ENCODE results near the gene TRPM2.

TRPM2 gene

GRCh38 chr21:44456915-44457736, 103.7 kb downstream of the TRPM2 start:
- H3K9me3 ChIP-seq (ENCODE audit: control insufficient read depth, low read depth, low read length), result no peaks in the 10 kb centered on the region
- no peak overlapping the region for H3K9ac ChIP-seq (ENCODE audit: low read length)
- H3K27ac ChIP-seq (ENCODE audit: low read length), result no peak overlapping the region
- no peaks in the 10 kb centered on the region for H3K4me1 ChIP-seq (ENCODE audit: control insufficient read depth, low read depth, low read length)
- no peak overlapping the region for H3K4me3 ChIP-seq (ENCODE audit: low read length)
- H3K27me3 ChIP-seq (ENCODE audit: control insufficient read depth, insufficient read depth, low read length), result peaks cover 6% of the 10 kb centered on the region
- no peaks in the 10 kb centered on the region for H3K36me3 ChIP-seq (ENCODE audit: control insufficient read depth, low read depth, low read length)

GRCh38 chr21:44458971-44459711, 105.7 kb downstream of the TRPM2 start:
- no peaks in the 10 kb centered on the region for H3K9me3 ChIP-seq (ENCODE audit: control insufficient read depth, low read depth, low read length)
- H3K27me3 ChIP-seq (ENCODE audit: control insufficient read depth, insufficient read depth, low read length), result peaks cover 6% of the 10 kb centered on the region
- no peaks in the 10 kb centered on the region for H3K4me1 ChIP-seq (ENCODE audit: control insufficient read depth, low read depth, low read length)
- no peaks in the 10 kb centered on the region for H3K36me3 ChIP-seq (ENCODE audit: control insufficient read depth, low read depth, low read length)
- H3K27ac ChIP-seq (ENCODE audit: low read length), result no peak overlapping the region
- H3K9ac ChIP-seq (ENCODE audit: low read length), result no peak overlapping the region
- no peak overlapping the region for H3K4me3 ChIP-seq (ENCODE audit: low read length)

- Histone ChIP-seq H3K27ac (ENCODE audit: low read length) (no peak overlapping the region), H3K4me1 (ENCODE audit: control insufficient read depth, low read depth, low read length) (no peaks in the 10 kb centered on the region), H3K9ac (ENCODE audit: low read length) (no peak overlapping the region), H3K9me3 (ENCODE audit: control insufficient read depth, low read depth, low read length) (no peaks in the 10 kb centered on the region), H3K27me3 (ENCODE audit: control insufficient read depth, insufficient read depth, low read length) (peaks cover 6% of the 10 kb centered on the region), H3K4me3 (ENCODE audit: low read length) (no peak overlapping the region), H3K36me3 (ENCODE audit: control insufficient read depth, low read depth, low read length) (no peaks in the 10 kb centered on the region)
Observed at GRCh38 chr21:44459712-44460440, 106.5 kb downstream of the TRPM2 start.

GRCh38 chr21:44460441-44460755, 107.0 kb downstream of the TRPM2 start:
- H3K36me3 ChIP-seq (ENCODE audit: control insufficient read depth, low read depth, low read length), result no peaks in the 10 kb centered on the region
- H3K27me3 ChIP-seq (ENCODE audit: control insufficient read depth, insufficient read depth, low read length), result peaks cover 6% of the 10 kb centered on the region
- H3K9me3 ChIP-seq (ENCODE audit: control insufficient read depth, low read depth, low read length), result no peaks in the 10 kb centered on the region
- H3K27ac ChIP-seq (ENCODE audit: low read length), result no peak overlapping the region
- H3K9ac ChIP-seq (ENCODE audit: low read length), result no peak overlapping the region
- H3K4me3 ChIP-seq (ENCODE audit: low read length), result no peak overlapping the region
- H3K4me1 ChIP-seq (ENCODE audit: control insufficient read depth, low read depth, low read length), result no peaks in the 10 kb centered on the region

GRCh38 chr21:44461005-44461404, 107.6 kb downstream of the TRPM2 start:
- Histone ChIP-seq H3K4me1 (ENCODE audit: control insufficient read depth, low read depth, low read length) (no peaks in the 10 kb centered on the region), H3K9me3 (ENCODE audit: control insufficient read depth, low read depth, low read length) (no peaks in the 10 kb centered on the region), H3K4me3 (ENCODE audit: low read length) (no peak overlapping the region), H3K27ac (ENCODE audit: low read length) (no peak overlapping the region), H3K27me3 (ENCODE audit: control insufficient read depth, insufficient read depth, low read length) (peaks cover 4% of the 10 kb centered on the region), H3K9ac (ENCODE audit: low read length) (no peak overlapping the region), H3K36me3 (ENCODE audit: control insufficient read depth, low read depth, low read length) (no peaks in the 10 kb centered on the region)

GRCh38 chr21:44461464-44462001, 108.1 kb downstream of the TRPM2 start:
- H3K4me1 ChIP-seq (ENCODE audit: control insufficient read depth, low read depth, low read length), result no peaks in the 10 kb centered on the region

GRCh38 chr21:44462086-44462833, 108.8 kb downstream of the TRPM2 start:
- H3K36me3 ChIP-seq (ENCODE audit: control insufficient read depth, low read depth, low read length), result no peaks in the 10 kb centered on the region
- no peak overlapping the region for H3K27ac ChIP-seq (ENCODE audit: low read length)
- no peaks in the 10 kb centered on the region for H3K4me1 ChIP-seq (ENCODE audit: control insufficient read depth, low read depth, low read length)
- H3K9ac ChIP-seq (ENCODE audit: low read length), result no peak overlapping the region
- H3K9me3 ChIP-seq (ENCODE audit: control insufficient read depth, low read depth, low read length), result no peaks in the 10 kb centered on the region
- H3K27me3 ChIP-seq (ENCODE audit: control insufficient read depth, insufficient read depth, low read length), result no peaks in the 10 kb centered on the region
- H3K4me3 ChIP-seq (ENCODE audit: low read length), result no peak overlapping the region

More at GRCh38 chr21:44461464-44462001, 108.1 kb downstream of the TRPM2 start:
- Histone ChIP-seq H3K4me3 (ENCODE audit: low read length) (no peak overlapping the region), H3K36me3 (ENCODE audit: control insufficient read depth, low read depth, low read length) (no peaks in the 10 kb centered on the region), H3K27ac (ENCODE audit: low read length) (no peak overlapping the region), H3K27me3 (ENCODE audit: control insufficient read depth, insufficient read depth, low read length) (no peaks in the 10 kb centered on the region), H3K9ac (ENCODE audit: low read length) (no peak overlapping the region), H3K9me3 (ENCODE audit: control insufficient read depth, low read depth, low read length) (no peaks in the 10 kb centered on the region)

- no peaks in the 10 kb centered on the region for H3K9me3 ChIP-seq (ENCODE audit: control insufficient read depth, low read depth, low read length)
- H3K36me3 ChIP-seq (ENCODE audit: control insufficient read depth, low read depth, low read length), result no peaks in the 10 kb centered on the region
- H3K4me1 ChIP-seq (ENCODE audit: control insufficient read depth, low read depth, low read length), result no peaks in the 10 kb centered on the region
Observed at GRCh38 chr21:44462834-44463200, 109.4 kb downstream of the TRPM2 start.

GRCh38 chr21:44463724-44464123, 110.3 kb downstream of the TRPM2 start:
- H3K36me3 ChIP-seq (ENCODE audit: control insufficient read depth, low read depth, low read length), result no peaks in the 10 kb centered on the region
- no peaks in the 10 kb centered on the region for H3K4me1 ChIP-seq (ENCODE audit: control insufficient read depth, low read depth, low read length)

More at GRCh38 chr21:44462834-44463200, 109.4 kb downstream of the TRPM2 start:
- Histone ChIP-seq H3K4me3 (ENCODE audit: low read length) (no peak overlapping the region), H3K27ac (ENCODE audit: low read length) (no peak overlapping the region), H3K9ac (ENCODE audit: low read length) (no peak overlapping the region), H3K27me3 (ENCODE audit: control insufficient read depth, insufficient read depth, low read length) (no peaks in the 10 kb centered on the region)

GRCh38 chr21:44464351-44464750, 110.9 kb downstream of the TRPM2 start:
- H3K27ac ChIP-seq (ENCODE audit: low read length), result no peak overlapping the region
- no peak overlapping the region for H3K4me3 ChIP-seq (ENCODE audit: low read length)
- H3K36me3 ChIP-seq (ENCODE audit: control insufficient read depth, low read depth, low read length), result no peaks in the 10 kb centered on the region
- no peaks in the 10 kb centered on the region for H3K9me3 ChIP-seq (ENCODE audit: control insufficient read depth, low read depth, low read length)
- H3K4me1 ChIP-seq (ENCODE audit: control insufficient read depth, low read depth, low read length), result no peaks in the 10 kb centered on the region
- H3K27me3 ChIP-seq (ENCODE audit: control insufficient read depth, insufficient read depth, low read length), result no peaks in the 10 kb centered on the region
- H3K9ac ChIP-seq (ENCODE audit: low read length), result no peak overlapping the region

More at GRCh38 chr21:44463724-44464123, 110.3 kb downstream of the TRPM2 start:
- no peak overlapping the region for H3K4me3 ChIP-seq (ENCODE audit: low read length)
- no peak overlapping the region for H3K9ac ChIP-seq (ENCODE audit: low read length)
- H3K9me3 ChIP-seq (ENCODE audit: control insufficient read depth, low read depth, low read length), result no peaks in the 10 kb centered on the region
- H3K27ac ChIP-seq (ENCODE audit: low read length), result no peak overlapping the region
- H3K27me3 ChIP-seq (ENCODE audit: control insufficient read depth, insufficient read depth, low read length), result no peaks in the 10 kb centered on the region
